Muscle layer of colon (tissue), 2 donors: Measurements from ENCODE around the gene CCDC183.

ENCODE experiments used
- H3K27ac ChIP-seq: one replicate; pipeline ENCODE4 v1.7.0; 2013; ENCODE audit warnings: low read depth, mild to moderate bottlenecking, low read length, moderate library complexity
- H3K27me3 ChIP-seq, 2 donors: one replicate each; pipeline ENCODE4 v1.7.0; 2013; ENCODE audit warnings: low read length in 2 of 2, mild to moderate bottlenecking in 2 of 2; ENCODE audit not compliant: insufficient read depth in 2 of 2, control insufficient read depth in 1 of 2
- H3K36me3 ChIP-seq: one replicate; pipeline ENCODE4 v1.7.0; 2013; ENCODE audit warnings: mild to moderate bottlenecking, low read length; ENCODE audit not compliant: insufficient read depth
- H3K4me1 ChIP-seq: one replicate; pipeline ENCODE4 v1.7.0; 2013; ENCODE audit warnings: mild to moderate bottlenecking, low read length; ENCODE audit not compliant: insufficient read depth
- H3K4me3 ChIP-seq, 2 donors: one replicate each; pipeline ENCODE4 v1.7.0; 2013; ENCODE audit warnings: low read length in 2 of 2, low read depth in 1 of 2, mild to moderate bottlenecking in 1 of 2, moderate library complexity in 1 of 2
- H3K9ac ChIP-seq: one replicate; pipeline ENCODE4 v1.7.0; 2013; ENCODE audit warnings: low read length
- H3K9me3 ChIP-seq: one replicate; pipeline ENCODE4 v1.7.0; 2013; ENCODE audit warnings: mild to moderate bottlenecking, low read length
- donor health status: abdominal sarcoma.
- donor health status: Adenocarcinoma of cecum.

Gene CCDC183

DNA sequence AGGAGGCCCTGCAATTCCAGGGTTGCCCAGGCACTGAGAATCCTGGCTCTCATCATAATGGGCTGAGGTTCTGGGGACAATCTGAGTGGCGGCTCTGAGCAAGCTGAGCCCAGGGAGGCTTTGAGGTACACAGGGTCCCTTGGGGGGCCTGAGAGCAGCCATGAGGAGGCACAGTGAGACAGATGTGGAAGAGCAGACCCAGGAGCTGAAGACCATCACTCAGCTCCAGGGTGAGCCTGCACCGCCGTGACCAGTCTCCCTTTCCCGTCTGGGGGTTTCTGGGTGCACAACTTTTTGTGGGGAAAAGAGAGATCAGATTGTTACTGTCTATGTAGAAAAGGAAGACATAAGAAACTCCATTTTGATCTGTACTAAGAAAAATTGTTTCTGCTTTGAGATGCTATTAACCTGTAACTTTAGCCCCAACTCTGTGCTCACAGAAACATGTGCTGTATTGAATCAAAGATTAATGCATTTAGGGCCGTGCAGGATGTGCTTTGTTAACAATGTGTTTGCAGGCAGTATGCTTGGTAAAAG, at the start of gene CCDC183:
TSS of gene CCDC183 (plus strand) at position 101 of the 537 bp plus-strand sequence. CDS start at position 161, 60 bp downstream.
- peaks cover 6% of the 10 kb centered on the region for H3K36me3 ChIP-seq
- H3K4me1 ChIP-seq = peaks cover 21% of the 10 kb centered on the region
- H3K4me3 ChIP-seq = no peak within 1 kb of the TSS
- no peaks in the 10 kb centered on the region for H3K9me3 ChIP-seq
- no peak within 1 kb of the TSS for H3K27ac ChIP-seq
- no peak within 1 kb of the TSS for H3K9ac ChIP-seq
- peaks cover 24 to 47% of the 10 kb centered on the region in 2 donors for H3K27me3 ChIP-seq

DNA sequence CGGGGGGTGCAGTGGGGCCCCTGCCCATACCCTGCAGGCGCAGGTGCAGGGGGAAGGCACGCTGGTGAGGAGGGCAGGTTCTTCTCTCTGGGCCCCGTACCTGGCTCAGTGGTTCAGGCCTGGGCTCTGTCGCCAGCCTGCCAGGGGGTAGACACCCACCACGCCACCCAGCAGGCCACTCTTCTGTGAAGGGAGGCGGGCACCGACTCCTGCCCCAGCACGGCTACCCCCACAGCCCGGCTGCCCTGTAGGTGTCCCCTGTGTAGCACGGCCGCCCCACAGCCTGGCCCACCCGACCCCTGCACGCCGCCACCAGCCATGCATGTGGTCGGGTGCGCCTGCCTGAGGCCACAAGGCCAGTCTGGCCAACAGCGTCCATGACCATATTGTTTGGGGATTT, 49.5 kb upstream of the CCDC183 start:
- Histone ChIP-seq H3K27me3 (peaks cover 10 to 32% of the 10 kb centered on the region in 2 donors), H3K36me3 (no peaks in the 10 kb centered on the region), H3K9me3 (no peaks in the 10 kb centered on the region), H3K27ac (no peak overlapping the region), H3K4me3 (no peak overlapping the region), H3K4me1 (no peaks in the 10 kb centered on the region), H3K9ac (no peak overlapping the region)

DNA sequence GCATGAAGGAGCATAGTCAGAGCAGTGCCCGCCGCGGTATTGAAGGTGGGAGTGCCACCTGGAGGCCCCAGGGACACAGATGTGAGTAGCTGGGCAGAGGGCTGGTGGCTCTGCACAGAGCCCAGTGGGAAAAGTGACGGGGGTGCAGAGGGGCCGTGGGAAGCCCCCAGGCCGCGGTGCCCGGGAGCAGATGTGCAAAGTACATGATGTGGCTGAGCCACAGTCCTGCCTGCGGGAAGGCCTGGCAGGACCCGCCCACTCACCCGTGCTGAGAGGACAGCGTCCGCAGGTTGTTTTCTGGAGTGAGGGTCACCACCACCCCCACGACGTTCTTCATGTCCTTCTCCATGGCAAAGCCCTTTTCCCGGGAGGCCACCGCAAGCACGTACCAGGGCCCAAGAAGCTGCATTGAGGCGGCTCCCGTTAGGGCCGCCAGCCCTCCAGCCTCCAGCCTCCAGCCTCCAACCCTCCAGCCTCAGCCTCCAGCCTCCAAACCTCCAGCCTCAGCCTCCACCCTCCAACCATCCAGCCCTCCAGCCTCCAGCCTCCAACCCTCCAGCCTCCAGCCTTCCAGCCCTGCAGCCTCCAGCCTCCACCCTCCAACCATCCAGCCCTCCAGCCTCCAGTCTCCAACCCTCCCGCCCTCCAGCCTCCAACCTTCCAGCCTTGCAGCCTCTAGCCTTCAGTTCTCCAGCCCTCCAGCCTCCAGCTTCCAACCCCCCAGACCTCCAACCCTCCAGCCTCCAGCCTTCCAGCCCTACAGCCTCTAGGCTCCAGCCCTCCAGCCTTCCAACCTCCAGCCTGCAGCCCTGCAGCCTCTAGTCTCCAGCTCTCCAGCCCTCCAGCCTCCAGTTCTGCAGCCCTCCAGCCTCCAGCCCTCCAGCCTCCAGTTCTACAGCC, 48.7 kb upstream of the CCDC183 start:
- H3K9ac ChIP-seq = no peak overlapping the region
- H3K4me1 ChIP-seq = no peaks in the 10 kb centered on the region
- no peaks in the 10 kb centered on the region for H3K36me3 ChIP-seq
- H3K27ac ChIP-seq = no peak overlapping the region
- H3K4me3 ChIP-seq = no peak overlapping the region
- peaks cover 7 to 24% of the 10 kb centered on the region in 2 donors for H3K27me3 ChIP-seq
- no peaks in the 10 kb centered on the region for H3K9me3 ChIP-seq

DNA sequence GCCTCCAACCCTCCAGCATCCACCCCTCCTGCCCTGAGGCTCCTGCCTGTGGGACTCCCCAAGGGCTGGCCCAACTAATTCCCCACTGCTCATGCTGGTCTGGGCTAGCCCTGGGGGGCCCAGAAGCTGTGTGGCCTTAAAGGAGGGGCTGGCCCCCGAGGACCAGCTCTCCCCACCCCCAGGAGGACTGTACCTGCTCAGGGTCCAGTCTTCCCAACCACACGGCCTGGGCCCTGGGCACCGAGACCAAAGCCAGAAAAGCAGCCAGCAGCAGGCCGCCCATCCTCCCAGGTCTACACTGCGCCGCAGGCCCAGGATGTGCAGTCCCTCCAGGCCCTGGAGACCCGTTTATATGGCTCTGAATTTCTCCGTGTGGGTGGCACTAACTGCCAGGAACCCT, 47.9 kb upstream of the CCDC183 start, which contains the start of gene LCN6:
TSS of gene LCN6 (minus strand) at position 325 of the 400 bp plus-strand sequence. CDS start at position 283, 42 bp downstream.
- H3K4me3 ChIP-seq = no peak within 1 kb of the TSS
- no peaks in the 10 kb centered on the region for H3K4me1 ChIP-seq
- H3K36me3 ChIP-seq = no peaks in the 10 kb centered on the region
- no peaks in the 10 kb centered on the region for H3K9me3 ChIP-seq
- no peak within 1 kb of the TSS for H3K9ac ChIP-seq
- H3K27ac ChIP-seq = no peak within 1 kb of the TSS
- peaks cover 7 to 16% of the 10 kb centered on the region in 2 donors for H3K27me3 ChIP-seq

DNA sequence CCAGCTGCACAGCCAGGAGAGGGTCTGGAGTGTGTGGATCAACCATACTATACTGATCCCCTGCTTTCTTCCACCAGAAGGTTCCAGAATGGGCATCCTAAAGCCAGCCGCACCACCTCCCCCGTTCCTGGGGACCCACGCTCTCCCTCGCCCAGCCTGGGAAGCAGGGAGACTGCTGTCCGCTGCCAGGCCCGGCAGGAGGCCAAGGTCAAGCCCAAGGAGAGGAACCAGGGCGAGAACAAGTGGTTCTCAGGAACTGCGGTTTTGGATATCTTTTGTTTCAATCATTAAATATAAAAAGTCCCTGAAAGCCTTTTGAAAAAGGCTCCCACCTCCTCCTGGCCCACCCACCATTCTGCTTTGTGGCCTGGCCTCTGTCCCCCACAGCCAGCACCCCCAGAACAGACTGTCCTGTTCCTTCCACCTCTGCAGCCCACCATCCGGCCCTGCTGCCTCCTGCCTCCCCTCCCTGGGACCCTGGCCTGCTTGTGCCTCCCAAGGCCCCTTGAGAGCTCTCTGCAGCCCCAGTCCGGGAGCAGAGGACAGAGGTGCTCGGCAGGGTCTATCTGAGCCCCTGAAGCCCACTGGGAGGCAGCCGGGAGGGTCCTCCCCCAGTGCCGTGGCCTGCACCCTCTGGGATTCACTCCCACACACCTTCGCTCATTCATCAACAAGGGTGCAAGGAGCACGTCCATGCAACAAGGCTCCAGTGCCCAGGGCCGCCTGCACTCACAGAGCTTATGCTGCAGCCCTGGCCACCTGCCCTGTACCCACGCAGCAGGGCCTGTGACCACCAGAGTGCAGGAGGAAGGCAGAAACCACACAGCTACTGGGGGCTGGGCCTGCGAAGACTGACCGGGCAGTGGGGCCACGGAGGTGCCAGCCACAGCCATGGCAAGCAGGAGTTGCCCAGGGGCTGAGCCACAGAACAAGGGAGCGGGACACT, 47.2 kb upstream of the CCDC183 start:
- Histone ChIP-seq H3K27ac (no peak overlapping the region), H3K4me3 (no peak overlapping the region), H3K9ac (no peak overlapping the region), H3K36me3 (no peaks in the 10 kb centered on the region), H3K27me3 (peaks cover 0 to 9% of the 10 kb centered on the region in 2 donors), H3K9me3 (no peaks in the 10 kb centered on the region), H3K4me1 (no peaks in the 10 kb centered on the region)

DNA sequence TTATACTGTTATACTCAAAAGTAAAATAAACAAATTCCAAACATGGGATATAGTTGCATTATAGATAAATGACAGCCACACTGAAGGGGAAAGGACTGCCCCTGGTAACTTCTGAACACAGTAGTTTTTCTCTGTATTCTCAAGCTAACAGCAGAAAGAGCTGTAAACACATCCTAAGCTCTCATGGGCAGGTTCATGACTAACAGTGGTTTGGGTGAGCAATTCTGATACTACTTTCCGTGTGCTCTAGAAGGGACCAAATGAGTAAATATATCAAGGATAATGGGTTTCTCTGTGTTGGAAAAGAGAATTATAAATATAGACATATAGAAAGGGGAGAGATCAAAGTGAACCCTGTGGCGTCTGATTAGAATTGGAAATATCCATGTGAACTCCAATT, 45.6 kb upstream of the CCDC183 start:
- Histone ChIP-seq H3K4me3 (no peak overlapping the region), H3K4me1 (no peaks in the 10 kb centered on the region), H3K36me3 (no peaks in the 10 kb centered on the region), H3K9me3 (no peaks in the 10 kb centered on the region), H3K27me3 (peaks cover 0 to 5% of the 10 kb centered on the region in 2 donors), H3K9ac (no peak overlapping the region), H3K27ac (no peak overlapping the region)

DNA sequence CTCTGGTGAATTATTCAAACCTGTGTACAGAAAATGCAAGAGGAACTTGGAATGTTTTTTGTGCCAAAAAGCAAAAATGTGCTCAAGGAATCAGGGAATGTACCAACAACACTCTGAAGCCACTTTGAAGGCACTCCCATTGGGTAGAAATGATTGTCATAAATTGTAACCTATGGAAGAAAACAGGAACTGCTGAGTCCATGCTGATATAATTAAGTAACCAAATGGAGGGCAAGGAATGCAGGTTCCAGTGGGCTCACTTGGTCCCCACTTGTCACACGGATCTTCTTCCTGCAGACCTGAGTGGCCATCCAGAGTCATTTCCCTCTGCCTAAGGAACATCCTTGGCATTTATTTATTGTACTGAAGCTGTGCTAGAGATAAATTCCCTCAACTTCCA, 44.9 kb upstream of the CCDC183 start:
- H3K27me3 ChIP-seq = peaks cover 0 to 5% of the 10 kb centered on the region in 2 donors
- no peak overlapping the region for H3K27ac ChIP-seq
- H3K9ac ChIP-seq = no peak overlapping the region
- H3K4me1 ChIP-seq = no peaks in the 10 kb centered on the region
- H3K4me3 ChIP-seq = no peak overlapping the region
- no peaks in the 10 kb centered on the region for H3K36me3 ChIP-seq
- H3K9me3 ChIP-seq = no peaks in the 10 kb centered on the region

DNA sequence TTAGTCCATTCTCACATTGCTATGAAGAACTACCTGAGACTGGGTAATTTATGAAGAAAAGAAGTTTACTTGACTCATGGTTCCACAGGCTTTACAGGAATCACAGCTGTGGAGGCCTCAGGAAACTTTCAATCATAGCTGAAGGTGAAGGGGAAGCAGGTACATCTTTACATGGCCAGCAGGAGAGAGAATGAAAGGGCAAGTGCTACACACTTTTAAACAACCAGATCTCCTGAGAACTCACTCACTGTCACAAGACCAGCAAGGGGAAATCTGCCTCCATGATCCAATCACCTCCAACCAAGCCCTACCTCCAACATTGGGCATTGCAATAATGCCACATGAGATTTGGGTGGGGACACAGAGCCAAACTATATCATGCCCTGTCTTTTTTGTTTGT, 44.3 kb upstream of the CCDC183 start:
- Histone ChIP-seq H3K27ac (no peak overlapping the region), H3K4me3 (no peak overlapping the region), H3K27me3 (peaks cover 0 to 5% of the 10 kb centered on the region in 2 donors), H3K9me3 (no peaks in the 10 kb centered on the region), H3K4me1 (no peaks in the 10 kb centered on the region), H3K9ac (no peak overlapping the region), H3K36me3 (no peaks in the 10 kb centered on the region)

DNA sequence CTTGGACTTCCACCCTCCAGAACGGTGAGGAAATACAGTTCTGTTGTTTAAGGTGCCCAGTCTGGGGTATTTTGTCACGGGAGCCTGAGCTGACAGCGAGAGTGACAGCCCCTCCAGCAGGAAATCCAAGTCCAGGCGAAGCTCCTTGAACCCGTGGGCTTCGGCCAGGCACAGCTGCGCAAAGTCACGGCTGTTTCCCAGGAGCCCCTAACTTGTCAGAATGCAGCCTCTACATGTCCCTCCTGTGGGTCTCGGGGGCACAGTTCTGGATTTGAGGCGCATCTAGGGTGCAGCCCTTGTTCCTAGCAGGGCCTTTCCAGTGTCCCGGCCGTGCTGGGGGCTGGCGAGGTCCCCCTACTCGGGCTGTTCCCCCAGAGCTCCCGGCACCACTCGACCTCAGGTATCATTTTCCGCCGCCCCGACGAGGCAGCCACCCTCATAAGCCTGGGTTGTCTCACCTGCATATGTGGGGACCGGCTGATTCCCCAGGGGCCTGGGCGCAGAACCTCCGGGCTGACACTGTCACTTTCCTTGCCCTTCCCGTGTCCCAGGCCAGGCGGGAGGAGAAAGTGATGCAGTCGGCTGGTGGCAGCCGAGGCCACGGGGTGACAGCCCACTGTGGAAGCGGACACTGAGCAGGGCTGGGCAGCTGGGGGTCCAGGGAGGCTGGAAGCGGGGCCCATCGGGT, 42.6 kb upstream of the CCDC183 start:
- no peaks in the 10 kb centered on the region for H3K9me3 ChIP-seq
- no peak overlapping the region for H3K4me3 ChIP-seq
- H3K27ac ChIP-seq = no peak overlapping the region
- no peaks in the 10 kb centered on the region for H3K4me1 ChIP-seq
- H3K9ac ChIP-seq = no peak overlapping the region
- H3K36me3 ChIP-seq = no peaks in the 10 kb centered on the region
- H3K27me3 ChIP-seq = peaks cover 0 to 10% of the 10 kb centered on the region in 2 donors

DNA sequence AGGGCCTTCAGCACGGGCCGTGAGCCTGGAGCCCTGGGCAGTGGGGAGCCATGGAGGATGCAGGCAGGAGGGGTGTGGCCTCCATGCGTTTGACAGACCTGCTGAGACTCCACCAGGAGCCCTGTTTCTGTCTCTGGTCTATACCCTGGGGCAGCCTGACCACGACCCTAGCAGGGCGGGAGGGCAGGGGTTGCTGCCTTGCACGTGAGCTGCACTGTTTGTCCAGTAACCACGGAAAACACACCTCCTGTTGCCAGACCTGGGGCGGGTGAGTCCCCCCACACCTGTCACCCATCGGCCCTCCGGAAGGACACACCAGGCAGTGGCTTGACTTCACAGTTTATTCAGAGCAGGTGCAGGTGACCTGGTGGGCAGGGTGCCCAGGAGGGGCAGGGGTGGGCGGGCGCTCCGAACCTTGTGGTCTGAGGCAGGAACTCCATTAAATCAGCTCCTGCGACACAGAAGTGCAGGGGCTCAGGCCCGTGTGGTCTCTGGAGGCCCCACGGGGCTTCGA, 42.0 kb upstream of the CCDC183 start:
- H3K9ac ChIP-seq = no peak overlapping the region
- no peaks in the 10 kb centered on the region for H3K9me3 ChIP-seq
- no peaks in the 10 kb centered on the region for H3K4me1 ChIP-seq
- no peaks in the 10 kb centered on the region for H3K36me3 ChIP-seq
- peaks cover 0 to 10% of the 10 kb centered on the region in 2 donors for H3K27me3 ChIP-seq
- no peak overlapping the region for H3K27ac ChIP-seq
- H3K4me3 ChIP-seq = no peak overlapping the region
